GM23338 (cell line): ENCODE data around the gene EBPL.

Source experiments
- CTCF ChIP-seq, 2 experiments: fragments of 200-600 bp in 1 of 2; sonication (generic) in 1 of 2; conservative IDR thresholded peaks; 2 replicates each; pipeline versions ENCODE4 v1.5.1 to v1.6.1; 2016 to 2017; ENCODE audit warnings: antibody characterized with exemption in 2 of 2, low read depth in 2 of 2, mild to moderate bottlenecking in 2 of 2, moderate library complexity in 1 of 2
- EZH2 ChIP-seq: fragments of 200-600 bp; sonication (generic); IDR thresholded peaks from one replicate; pipeline ENCODE4 v1.8.0; 2017; ENCODE audit warnings: antibody characterized with exemption, mild to moderate bottlenecking, low read depth; ENCODE audit not compliant: unreplicated experiment
- NANOG ChIP-seq: IDR thresholded peaks from 2 replicates; pipeline ENCODE4 v1.6.1; 2016; ENCODE audit warnings: antibody characterized with exemption, borderline replicate concordance
- POLR2AphosphoS5 ChIP-seq: IDR thresholded peaks from 2 replicates; pipeline ENCODE4 v1.6.1; 2016; ENCODE audit warnings: antibody characterized with exemption, low read depth
- ZNF331 ChIP-seq: fragments of 250-450 bp; sonication (Bioruptor Pico); IDR thresholded peaks from 2 replicates; pipeline ENCODE4 v1.5.0; 2020; ENCODE audit warnings: low read depth, mild to moderate bottlenecking, moderate library complexity
- TF ChIP-seq, protein P1 (sequence below): IDR thresholded peaks from one replicate; pipeline ENCODE4 v1.6.1; 2018; ENCODE audit warnings: antibody characterized with exemption; ENCODE audit not compliant: unreplicated experiment

DNA sequence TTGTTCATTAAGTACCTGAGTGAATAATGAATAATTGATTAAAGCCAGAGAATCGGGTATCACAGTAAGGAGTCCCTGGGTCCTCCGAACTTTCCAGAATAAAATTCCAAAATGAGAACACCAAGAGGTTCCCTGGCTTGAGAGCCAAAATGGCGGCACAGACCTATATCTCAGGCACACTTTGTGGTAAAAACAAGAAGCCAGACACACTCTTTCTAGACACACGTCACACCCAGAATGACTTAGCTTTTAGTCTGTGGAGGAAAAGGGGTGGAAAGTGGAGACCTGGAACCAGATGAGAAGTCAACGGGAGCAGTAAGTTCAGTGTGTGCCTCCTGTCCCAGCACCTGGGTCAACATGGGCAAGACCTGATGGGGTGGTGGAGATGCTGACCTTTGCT is 54.6 kb downstream of the EBPL start:
- no peak for TF ChIP-seq CTCF (conservative IDR thresholded peaks at IDR 0.05; ENCODE audit: low read depth in 2 of 2)
- TF ChIP-seq, protein P1, sequence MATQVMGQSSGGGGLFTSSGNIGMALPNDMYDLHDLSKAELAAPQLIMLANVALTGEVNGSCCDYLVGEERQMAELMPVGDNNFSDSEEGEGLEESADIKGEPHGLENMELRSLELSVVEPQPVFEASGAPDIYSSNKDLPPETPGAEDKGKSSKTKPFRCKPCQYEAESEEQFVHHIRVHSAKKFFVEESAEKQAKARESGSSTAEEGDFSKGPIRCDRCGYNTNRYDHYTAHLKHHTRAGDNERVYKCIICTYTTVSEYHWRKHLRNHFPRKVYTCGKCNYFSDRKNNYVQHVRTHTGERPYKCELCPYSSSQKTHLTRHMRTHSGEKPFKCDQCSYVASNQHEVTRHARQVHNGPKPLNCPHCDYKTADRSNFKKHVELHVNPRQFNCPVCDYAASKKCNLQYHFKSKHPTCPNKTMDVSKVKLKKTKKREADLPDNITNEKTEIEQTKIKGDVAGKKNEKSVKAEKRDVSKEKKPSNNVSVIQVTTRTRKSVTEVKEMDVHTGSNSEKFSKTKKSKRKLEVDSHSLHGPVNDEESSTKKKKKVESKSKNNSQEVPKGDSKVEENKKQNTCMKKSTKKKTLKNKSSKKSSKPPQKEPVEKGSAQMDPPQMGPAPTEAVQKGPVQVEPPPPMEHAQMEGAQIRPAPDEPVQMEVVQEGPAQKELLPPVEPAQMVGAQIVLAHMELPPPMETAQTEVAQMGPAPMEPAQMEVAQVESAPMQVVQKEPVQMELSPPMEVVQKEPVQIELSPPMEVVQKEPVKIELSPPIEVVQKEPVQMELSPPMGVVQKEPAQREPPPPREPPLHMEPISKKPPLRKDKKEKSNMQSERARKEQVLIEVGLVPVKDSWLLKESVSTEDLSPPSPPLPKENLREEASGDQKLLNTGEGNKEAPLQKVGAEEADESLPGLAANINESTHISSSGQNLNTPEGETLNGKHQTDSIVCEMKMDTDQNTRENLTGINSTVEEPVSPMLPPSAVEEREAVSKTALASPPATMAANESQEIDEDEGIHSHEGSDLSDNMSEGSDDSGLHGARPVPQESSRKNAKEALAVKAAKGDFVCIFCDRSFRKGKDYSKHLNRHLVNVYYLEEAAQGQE: no peak
- no peak for TF ChIP-seq POLR2AphosphoS5
- TF ChIP-seq EZH2: no peak
- TF ChIP-seq NANOG: no peak
- TF ChIP-seq ZNF331 (CRISPR knock-in tag): no peak
